HS-5 (cell line): ENCODE results near the gene PRR9.
"Not testable (repeated sequence)": the region's sequence is repeated elsewhere in the genome, so short reads cannot be mapped to it uniquely, and the experiment has no call there.

Source experiments
- DNase-seq: peaks from one replicate; pipeline ENCODE4 v3.0.0-alpha.2; 2012; ENCODE audit warnings: low read depth

The PRR9 gene

DNA sequence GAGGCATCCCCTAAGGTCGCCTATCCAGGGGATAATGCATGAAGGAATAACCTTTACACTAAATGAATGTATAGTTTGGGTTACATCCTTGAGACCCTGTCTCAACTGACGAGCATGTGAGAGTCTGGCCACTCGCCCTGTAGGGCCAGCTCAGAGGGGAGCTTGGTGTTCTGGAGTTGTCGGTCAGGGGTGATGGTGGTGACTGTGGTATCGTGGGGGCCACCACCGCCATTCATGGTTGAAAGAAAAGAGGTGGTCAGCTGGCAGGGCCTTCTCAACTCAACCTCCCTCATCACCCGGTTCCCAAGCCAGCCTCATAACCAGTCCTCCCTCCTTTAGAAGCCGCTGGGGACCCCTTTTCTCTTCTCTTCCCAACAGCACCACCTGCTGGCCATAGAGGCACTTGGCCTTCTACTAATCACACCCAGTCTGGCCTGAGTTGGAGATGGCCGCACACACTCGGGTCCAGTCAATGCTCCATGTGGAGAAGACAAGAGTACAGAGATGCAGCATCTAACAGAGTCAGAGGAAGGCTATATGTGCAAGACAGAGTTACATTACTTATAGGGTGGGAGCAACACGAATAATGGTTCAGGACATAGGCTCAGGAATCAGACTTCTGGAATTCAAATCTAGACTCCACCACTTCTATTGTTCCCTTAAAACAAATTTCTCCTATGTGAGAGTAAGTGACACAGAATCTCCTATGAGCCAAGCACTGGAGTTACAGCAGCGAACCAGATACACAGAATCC lies 11.9 kb downstream of the PRR9 start:
- DNase-seq: not testable (repeated sequence)

DNA sequence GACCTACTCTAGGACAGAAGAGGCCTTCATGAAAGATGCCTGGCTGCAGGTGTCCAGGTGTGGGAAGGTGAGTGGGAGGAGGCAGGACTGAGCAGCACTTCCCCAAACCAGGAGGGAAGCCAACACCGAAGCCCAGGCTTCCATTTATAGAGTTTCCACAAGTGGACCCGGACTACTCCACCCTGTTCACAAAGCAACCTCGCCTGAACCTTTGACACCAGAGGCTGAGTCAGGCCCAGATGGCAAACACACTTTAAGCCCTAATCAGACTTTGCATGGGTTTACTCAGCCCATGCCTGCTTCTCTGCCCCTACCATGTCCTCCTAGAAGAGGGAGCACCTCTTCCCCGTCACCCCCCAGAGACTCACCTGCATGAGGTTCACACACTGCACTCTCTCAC lies 14.0 kb downstream of the PRR9 start:
- DNase-seq: no peak

DNA sequence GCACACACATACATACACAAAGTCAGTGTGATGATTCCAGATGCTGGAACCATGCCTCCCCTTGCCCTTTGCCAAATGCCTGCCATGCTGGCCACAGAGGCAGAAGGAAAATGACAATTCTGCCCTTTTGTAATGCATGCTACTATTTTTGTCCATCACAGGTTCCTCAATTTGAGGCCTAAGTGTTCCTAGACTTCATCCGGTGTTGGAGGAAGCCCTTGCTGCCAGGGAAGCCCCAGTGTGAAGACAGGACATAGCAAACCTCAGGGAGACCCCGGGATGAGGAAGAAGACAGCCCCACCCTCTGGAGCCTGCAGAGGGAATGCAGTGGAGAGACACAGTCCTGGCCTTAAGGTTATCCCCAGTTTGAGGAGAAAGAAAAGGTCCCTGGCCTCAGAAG lies 14.4 kb downstream of the PRR9 start:
- no peak for DNase-seq

DNA sequence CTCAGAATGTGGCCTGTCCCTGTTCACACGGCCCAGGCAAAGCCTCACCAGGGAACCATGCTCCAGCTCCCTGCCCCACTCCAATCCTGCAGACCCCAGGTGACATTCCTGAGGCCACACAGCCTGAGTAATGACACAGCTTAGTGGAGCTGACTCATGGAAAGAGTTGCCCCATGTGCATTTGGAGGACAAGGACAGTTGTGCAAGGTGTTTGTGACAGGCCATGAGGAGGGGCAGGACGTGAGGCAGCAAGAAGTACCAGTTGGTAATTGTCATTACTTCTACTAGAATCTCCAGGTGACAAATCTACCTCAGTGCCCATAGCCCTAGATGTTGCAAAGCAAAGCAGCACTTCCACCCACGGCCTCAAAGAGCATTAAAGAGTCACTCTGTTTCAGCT lies 15.2 kb downstream of the PRR9 start:
- no peak for DNase-seq

DNA sequence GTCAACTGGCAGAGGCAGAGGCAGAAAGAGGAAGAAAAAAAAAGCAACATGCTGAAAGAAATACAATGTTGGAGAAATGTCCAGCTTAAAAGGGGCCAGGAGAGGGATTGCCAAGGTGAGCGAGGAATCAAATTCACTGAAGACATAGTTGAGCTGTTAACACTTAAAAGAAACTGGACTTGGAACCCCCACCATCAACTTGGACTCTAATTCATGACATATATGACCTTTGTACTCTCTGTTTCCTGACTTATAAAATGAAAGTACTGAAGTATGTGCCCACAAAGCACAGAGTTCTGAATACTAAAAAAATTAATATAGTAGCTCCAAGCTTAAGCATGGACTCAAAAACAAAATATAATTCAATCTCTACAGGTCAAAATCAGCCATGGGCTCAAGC lies 16.1 kb downstream of the PRR9 start:
- no peak for DNase-seq

DNA sequence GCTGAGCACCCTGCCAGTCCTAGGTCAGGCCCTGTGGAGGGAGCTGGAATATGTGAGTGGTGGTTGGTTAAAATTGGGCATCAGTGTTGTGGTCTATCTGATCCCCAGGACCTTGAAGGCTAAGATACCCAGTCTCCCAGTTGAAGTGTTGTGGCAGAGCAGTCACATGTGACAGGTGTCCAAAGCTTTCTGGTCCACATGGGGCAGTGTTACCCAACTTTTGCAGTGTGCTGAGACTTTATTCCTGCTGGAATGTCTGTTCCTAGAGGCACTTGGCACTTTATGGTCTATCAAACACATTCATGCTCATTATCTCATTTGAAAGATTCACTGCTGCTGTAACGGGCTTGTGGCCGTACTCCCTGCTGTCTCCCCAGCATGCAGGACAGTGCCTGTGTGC lies 21.1 kb downstream of the PRR9 start:
- no peak for DNase-seq

DNA sequence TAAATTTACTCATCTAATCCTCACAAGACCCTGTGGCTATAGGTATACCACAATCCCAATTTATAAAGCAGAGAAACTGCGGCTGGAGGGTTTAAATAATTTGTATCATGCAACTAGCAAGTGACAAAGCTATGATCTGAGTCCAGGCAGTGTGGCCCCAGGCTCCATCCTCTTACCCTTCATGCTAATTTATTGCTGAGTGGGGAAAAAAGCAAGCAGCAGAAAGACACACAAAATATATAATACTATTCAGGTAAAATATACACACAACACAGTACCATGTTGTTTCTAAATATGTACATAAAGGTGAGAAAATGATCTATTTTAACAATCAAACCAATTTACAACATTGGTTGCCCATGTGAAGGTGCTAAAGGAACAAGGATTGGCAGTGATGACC lies 24.8 kb downstream of the PRR9 start:
- DNase-seq: no peak

DNA sequence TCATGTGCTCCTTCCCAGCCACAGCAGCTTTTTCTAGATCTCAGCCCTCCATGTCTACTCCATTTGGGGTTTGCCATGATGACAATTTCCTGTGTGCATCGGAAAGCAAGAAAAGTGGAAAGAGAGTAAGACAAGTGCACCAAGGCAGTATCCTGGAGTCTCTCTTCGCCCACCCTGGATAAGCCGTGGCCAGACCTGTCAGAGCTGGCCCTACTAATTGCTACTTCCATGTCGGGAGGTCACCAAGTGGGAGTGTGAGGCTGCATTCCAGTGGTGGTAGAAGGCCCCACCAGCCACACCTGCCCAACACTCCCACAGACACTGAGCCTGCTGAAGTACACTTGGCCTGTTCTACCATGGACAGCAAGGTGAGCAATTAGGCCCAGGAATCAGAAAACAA lies 28.1 kb downstream of the PRR9 start:
- DNase-seq: no peak

DNA sequence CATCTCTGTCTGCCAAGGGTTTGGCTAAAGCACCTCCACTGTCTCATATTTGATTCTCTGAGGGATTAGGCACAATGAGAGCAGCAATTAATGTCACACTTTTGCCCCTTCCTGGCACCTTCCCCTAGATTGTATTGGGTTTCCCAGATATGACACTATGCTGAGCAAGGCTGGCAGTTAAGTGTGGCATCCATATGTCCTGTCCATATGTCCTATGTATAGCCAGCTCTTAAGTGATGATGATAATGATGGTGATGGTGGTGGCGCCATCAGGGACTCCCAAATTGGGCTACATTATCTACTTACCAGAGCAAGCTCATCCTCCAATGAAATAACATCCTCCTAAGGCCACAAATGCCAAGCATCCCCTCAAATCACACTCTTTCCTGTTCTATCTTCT lies 28.6 kb downstream of the PRR9 start:
- no peak for DNase-seq

DNA sequence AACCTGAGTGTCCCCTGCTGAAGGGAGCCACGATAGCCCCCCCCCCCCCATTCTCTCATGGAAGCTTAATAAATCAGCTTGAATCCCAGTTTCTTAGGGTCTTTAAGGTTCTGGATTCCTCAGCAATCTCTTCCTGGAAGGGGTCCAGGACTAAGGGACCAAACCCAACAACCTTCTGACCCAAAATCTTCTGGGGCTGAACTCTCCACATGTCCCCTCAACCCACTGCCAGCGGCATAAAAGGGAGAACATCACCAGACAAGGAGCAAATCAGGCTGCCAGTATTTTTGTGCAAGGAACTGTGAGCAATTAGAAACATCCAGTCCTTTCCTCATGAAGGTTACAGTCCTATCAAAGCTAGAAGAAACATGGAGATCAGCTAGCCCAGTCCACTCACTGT lies 29.4 kb downstream of the PRR9 start:
- no peak for DNase-seq

DNA sequence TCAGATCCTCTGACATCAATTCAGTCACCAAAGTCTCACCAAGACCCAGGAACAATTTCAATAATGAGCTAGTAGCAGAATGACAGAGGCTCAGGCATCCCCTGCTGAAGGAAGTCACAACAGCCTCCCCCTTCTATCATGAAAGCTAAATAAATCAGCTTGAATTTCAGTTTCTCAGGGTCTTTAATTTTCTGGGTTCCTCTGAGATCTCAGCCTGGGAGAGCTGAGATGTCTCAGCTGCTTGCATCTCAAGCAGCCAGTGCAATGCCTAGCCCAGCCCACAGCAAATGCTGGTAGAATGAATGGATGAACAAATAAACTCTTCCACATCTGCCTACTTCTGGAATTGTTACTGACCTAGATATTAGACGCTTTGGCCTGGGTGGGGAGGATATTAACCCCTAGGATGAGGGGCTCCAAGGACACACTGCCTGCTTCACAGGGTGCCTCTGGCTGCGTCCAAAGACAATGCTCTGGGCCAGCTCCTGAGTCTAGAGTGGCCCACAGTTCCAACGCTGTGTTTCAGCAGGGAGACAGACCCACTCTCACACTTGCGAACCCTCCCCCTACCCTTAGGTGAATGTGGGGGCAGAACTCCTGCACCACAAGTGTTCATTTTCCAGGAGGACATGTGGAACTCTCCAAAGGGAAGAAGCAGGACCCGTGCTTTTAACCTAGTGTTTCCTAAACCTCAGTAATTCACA lies 30.9 kb downstream of the PRR9 start:
- no peak for DNase-seq

DNA sequence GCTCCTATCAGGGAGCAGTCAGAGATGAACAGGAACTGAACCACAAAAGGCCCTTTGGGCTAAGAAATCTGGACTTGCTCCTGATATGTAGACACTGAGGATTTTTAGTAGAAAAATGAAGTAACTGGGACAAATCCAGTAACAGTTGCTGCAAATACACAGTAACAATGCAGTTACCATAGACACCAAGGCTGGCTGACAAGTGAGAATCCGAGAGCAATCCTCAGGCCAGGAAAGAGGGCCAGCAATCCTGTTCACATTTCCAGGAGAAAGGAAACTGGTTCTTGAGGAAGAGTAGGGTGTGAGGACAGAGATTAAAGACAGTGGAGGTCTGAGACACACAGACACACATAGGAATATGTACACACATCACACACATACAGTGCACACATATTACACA lies 32.8 kb downstream of the PRR9 start:
- no peak for DNase-seq

DNA sequence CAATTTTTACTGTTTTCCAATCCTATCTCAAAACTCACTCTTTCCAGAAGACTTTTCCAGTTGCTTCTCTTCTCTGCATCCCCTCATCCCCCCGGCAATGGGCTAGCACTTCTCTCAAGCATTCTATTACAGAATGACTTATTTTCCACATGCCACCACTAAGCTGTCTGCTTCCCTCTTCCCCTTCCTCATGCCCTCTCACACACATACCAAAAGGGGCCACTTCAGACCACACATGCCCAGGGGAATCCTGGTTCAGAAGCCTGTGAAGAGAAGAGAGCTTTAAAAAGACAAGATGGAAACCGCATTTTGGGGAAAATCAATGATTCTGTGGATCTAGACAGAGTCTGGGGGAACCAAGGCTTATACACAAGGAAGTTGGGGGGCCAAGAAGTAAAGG lies 33.7 kb downstream of the PRR9 start:
- DNase-seq: no peak

DNA sequence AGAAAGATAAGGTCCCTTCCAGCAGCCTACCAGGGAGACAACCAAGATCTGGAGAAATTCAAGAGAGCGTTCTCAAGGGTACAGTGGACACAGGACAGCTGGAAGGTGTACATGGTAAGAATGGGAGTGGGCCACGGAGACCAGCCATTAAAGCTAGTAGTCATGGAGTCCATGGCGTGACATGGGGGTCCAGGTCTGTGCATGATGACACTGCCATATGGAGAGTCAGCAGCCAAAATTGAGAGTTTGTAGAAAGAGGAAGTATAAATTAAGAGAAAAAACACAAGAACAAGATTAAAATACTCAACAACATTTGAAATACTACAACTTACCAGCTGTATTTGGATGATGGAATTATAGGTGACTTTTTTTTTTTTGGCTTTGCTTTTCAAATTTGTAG lies 34.2 kb downstream of the PRR9 start:
- no peak for DNase-seq

DNA sequence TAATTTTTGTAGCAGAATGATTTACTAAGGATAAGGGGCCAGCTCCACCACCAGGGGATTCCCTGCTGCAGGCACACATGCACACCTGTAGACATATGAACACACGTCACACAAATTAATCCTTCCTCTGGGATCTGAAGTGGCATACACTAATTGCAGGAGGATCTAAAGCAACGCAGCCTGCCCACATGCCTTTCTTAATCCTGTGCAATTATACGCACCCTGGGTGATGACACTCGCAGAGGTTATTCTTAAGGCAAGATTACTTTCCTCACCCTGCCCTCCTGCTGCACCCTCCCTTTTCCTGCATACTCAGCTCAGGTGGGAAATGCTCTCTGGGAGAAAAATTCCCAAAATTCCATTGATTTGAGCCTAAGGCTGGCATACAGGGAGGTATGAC lies 34.6 kb downstream of the PRR9 start:
- DNase-seq: no peak

DNA sequence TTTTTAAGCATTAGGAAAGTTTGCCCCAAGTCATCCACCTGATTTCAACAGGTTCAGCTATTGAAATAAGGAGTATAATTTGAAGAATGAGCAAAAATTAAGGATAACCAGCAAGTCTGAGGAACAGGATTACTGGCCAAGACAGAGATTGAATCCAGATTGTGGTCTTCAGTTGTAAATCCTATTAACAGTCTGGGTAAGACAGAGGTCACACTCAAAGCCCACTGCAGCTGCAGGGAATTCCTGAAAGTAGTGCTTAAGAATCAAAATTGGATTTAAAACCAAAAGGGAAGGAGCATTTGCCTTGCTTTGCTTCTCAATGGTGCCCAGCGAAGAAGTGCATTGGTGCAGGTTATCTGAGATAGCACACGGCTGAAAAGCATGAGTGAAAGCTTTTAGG lies 35.7 kb downstream of the PRR9 start:
- DNase-seq: no peak

DNA sequence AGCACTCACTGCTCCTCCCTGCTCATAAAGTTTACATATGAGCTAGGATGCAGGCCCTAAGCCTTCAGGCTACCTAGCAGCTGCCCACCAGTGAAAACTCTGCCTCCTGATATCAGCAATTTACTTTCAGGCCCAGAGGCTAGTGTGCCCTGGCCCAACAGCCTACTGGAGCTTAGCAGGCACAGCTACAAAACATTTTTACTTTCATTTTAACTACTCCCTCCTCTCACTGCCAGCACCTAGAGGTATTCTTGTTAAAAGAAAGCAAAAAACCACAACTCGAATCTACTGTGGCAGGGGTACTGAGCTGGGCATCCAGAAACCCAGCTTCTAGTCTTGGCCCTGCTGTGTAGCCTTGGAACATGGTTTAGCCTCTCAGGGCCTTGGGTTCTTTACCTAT lies 36.3 kb downstream of the PRR9 start:
- no peak for DNase-seq

DNA sequence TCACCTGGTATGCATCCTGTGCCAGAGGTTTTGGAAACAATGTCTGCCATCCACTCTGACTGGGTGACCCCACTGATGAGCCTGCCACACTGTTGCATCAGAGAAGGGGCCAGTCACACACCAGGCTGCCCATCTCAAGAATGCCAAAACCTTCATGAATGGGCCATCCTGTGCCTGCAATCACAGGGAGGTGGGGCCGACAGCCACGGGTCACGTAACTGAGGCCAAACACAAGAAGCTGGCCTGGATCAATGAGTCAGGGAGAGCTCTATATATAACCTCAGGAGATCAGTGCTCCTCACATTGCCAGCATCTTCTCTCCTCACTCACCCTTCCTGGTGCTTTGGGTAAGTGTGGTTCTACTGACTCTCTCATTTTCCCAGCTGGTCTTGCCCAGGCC lies 42.0 kb downstream of the PRR9 start, which contains the start of gene LORICRIN:
Gene LORICRIN (plus strand): TSS at position 301 of the 400 bp plus-strand sequence. CDS start 1,263 bp downstream, outside the sequence.
- no peak for DNase-seq

DNA sequence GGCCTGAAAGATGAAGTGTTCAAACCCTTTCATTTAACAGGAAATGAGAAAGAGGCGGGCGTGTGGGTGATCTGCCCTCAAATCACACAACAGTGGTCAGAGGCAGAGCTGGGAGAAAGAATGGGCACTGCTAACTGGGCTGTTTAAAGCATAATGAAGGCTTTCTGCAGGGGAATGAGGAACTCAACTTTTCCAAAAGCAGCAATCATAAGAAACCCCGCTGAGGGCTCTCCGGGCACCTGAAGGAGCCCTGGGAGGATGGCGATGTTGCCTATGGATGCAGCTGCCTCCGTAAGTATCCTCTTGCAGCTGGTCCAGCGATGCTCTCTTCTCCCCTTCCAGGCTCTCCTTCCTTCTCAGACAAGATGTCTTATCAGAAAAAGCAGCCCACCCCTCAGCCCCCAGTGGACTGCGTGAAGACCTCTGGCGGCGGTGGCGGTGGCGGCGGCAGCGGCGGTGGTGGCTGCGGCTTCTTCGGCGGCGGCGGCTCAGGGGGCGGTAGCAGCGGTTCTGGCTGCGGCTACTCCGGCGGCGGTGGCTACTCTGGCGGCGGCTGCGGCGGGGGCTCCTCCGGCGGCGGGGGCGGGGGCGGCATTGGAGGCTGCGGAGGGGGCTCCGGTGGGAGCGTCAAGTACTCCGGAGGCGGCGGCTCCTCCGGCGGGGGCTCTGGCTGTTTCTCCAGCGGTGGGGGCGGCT lies 43.3 kb downstream of the PRR9 start:
- no peak for DNase-seq

DNA sequence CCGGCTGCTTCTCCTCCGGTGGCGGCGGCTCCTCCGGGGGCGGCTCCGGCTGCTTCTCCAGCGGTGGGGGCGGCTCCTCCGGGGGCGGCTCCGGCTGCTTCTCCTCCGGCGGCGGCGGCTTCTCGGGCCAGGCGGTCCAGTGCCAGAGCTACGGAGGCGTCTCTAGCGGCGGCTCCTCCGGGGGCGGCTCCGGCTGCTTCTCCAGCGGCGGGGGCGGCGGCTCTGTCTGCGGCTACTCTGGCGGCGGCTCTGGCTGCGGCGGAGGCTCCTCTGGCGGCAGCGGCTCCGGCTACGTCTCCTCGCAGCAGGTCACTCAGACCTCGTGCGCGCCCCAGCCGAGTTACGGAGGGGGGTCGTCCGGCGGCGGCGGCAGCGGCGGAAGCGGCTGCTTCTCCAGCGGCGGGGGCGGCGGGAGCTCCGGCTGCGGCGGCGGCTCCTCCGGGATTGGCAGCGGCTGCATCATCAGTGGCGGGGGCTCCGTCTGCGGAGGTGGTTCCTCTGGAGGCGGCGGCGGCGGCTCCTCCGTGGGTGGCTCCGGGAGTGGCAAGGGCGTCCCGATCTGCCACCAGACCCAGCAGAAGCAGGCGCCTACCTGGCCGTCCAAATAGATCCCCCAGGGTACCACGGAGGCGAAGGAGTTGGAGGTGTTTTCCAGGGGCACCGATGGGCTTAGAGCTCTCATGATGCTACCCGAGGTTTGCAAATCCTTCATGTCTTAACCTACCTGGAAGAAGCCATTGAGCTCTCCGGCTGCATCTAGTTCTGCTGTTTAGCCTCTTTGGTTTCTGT lies 44.1 kb downstream of the PRR9 start:
- DNase-seq: no peak

DNA sequence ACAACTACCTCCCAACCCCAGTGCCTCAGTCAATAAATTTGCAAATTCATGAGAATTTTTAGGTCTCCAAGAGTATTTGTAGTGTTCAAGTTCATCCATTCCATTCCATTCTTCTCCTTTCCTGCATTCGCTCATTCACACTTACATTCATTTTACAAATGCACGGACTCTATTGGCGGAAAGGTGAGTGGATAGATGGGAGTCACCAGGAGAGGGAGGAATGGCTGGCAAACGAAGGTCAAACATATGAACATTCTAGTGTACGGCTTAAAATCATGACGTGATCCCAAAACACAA lies 44.6 kb downstream of the PRR9 start:
- no peak for DNase-seq

DNA sequence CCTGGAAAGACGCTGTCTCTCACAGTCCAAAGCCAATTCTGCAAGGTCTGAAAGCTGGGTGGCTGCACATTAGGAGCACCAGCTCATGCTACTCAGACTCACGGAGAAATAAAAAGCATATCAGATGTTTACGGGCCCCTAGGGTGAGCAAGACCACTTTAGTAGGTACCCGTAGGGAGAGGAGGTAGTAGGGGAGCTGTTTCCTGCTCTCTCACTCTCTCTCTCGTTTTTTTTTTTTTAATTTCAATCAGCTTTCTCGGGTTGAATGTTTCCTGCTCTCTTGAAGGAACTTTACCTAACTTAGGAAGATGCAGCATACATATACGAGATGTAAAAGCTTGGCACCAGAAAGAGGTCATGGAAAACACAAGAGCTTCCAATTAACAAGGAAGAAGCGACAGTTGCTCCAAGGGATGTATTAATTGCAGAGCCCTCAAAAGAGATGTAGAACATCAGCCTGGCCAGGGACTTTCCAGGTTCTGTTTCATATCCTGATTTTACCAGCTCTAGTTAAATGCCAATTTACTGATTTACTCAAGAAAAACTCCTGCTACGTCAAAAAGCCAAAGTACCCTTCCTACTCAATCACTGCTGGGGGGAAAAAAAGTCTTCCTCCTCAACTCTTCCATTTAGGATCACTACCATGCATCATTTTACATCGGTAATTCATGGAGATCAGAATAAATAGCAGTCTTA lies 45.2 kb downstream of the PRR9 start:
- no peak for DNase-seq
